Measurements from ENCODE around the gene TUBA4B.
"Not testable (repeated sequence)": the region's sequence is repeated elsewhere in the genome, so short reads cannot be mapped to it uniquely, and the experiment has no call there.

TUBA4B gene

GRCh38 chr2:219277703-219278654 is 24.9 kb downstream of the TUBA4B start:
- peak; percentile 65 for DNase-seq

- DNase-seq = no peak
Observed at GRCh38 chr2:219278655-219279150, 25.7 kb downstream of the TUBA4B start.

GRCh38 chr2:219279151-219279915 is 26.3 kb downstream of the TUBA4B start, which contains the start of gene DNAJB2:
Gene DNAJB2 (plus strand): TSS chr2:219279366. CDS start chr2:219279834, 468 bp downstream.
- peak; percentile 99 for DNase-seq

- no peak for DNase-seq
Observed at GRCh38 chr2:219279916-219280516, 27.0 kb downstream of the TUBA4B start.

- no peak for DNase-seq
Observed at GRCh38 chr2:219280651-219281050, 27.6 kb downstream of the TUBA4B start.

GRCh38 chr2:219281588-219281987 is 28.5 kb downstream of the TUBA4B start:
- DNase-seq = no peak

- no peak for DNase-seq
Observed at GRCh38 chr2:219282375-219282774, 29.3 kb downstream of the TUBA4B start.

GRCh38 chr2:219282943-219283581 is 30.0 kb downstream of the TUBA4B start:
- DNase-seq = no peak

GRCh38 chr2:219284501-219285372 is 31.7 kb downstream of the TUBA4B start:
- DNase-seq = no peak

- no peak for DNase-seq
Observed at GRCh38 chr2:219285373-219285735, 32.3 kb downstream of the TUBA4B start.

GRCh38 chr2:219285894-219286425 is 32.9 kb downstream of the TUBA4B start:
- no peak for DNase-seq

GRCh38 chr2:219286436-219287115 is 33.5 kb downstream of the TUBA4B start:
- no peak for DNase-seq

GRCh38 chr2:219287116-219287440 is 34.0 kb downstream of the TUBA4B start:
- DNase-seq = not testable (repeated sequence)

- DNase-seq = no peak
Observed at GRCh38 chr2:219287580-219288265, 34.7 kb downstream of the TUBA4B start.

GRCh38 chr2:219289195-219289536 is 36.1 kb downstream of the TUBA4B start:
- DNase-seq = no peak

GRCh38 chr2:219289537-219290361 is 36.7 kb downstream of the TUBA4B start:
- DNase-seq = peak; percentile 69

GRCh38 chr2:219290381-219291171 is 37.5 kb downstream of the TUBA4B start:
- no peak for DNase-seq

GRCh38 chr2:219291394-219291793 is 38.4 kb downstream of the TUBA4B start:
- no peak for DNase-seq
